K562 (cell line): ENCODE data around the gene NRGN. TPM values are rescaled to one million over a fixed set of nuclear protein-coding genes. Genes with fewer than 3 reads are reported as not detected.
A peak's percentile ranks its signal among the peaks of the same experiment; 100 is the strongest.

Source experiments
- CHD2 ChIP-seq: IDR thresholded peaks from 2 replicates; pipeline ENCODE4 v1.6.1; 2011; ENCODE audit warnings: low read depth, low read length
- ESRRB ChIP-seq: fragments of 250-450 bp; sonication (Bioruptor Pico); IDR thresholded peaks from 2 replicates; pipeline ENCODE4 v1.5.0; 2020; ENCODE audit warnings: mild to moderate bottlenecking, moderate library complexity, borderline replicate concordance
- ETV1 ChIP-seq: fragments of 450-650 bp; conservative IDR thresholded peaks from 2 replicates; pipeline ENCODE4 v1.6.1; 2016; ENCODE audit warnings: missing genetic modification characterization, control low read depth, low read depth, missing compliant biosample characterization
- GABPB2 ChIP-seq: fragments of 250-450 bp; sonication (Bioruptor Pico); conservative IDR thresholded peaks from 2 replicates; pipeline ENCODE4 v1.5.1; 2021; ENCODE audit warnings: mild to moderate bottlenecking
- HNRNPLL ChIP-seq: fragments of 200-400 bp; formaldehyde crosslinking; IDR thresholded peaks from 2 replicates; pipeline ENCODE4 v1.6.1; 2017; ENCODE audit warnings: low read length, low read depth, mild to moderate bottlenecking; ENCODE audit not compliant: poor library complexity, severe bottlenecking
- KLF6 ChIP-seq: fragments of 250-450 bp; sonication (Bioruptor Pico); IDR thresholded peaks from 2 replicates; pipeline ENCODE4 v1.4.0; 2020; ENCODE audit warnings: mild to moderate bottlenecking, moderate library complexity, borderline replicate concordance
- NELFE ChIP-seq: IDR thresholded peaks from 2 replicates; pipeline ENCODE4 v1.6.1; 2011; ENCODE audit warnings: mild to moderate bottlenecking; ENCODE audit not compliant: insufficient read depth, insufficient read length
- PCBP1 ChIP-seq: fragments of 200-400 bp; formaldehyde crosslinking; IDR thresholded peaks from 2 replicates; pipeline ENCODE4 v1.6.1; 2018; ENCODE audit warnings: mild to moderate bottlenecking, low read depth, low read length; ENCODE audit not compliant: poor library complexity, severe bottlenecking
- PHF8 ChIP-seq: fragments of 200-600 bp; sonication (generic); IDR thresholded peaks from 2 replicates; pipeline ENCODE4 v1.6.1; 2012; ENCODE audit warnings: mixed run types, mild to moderate bottlenecking, inconsistent platforms, low read length, moderate library complexity, borderline replicate concordance
- SOX6 ChIP-seq: fragments of 450-650 bp; IDR thresholded peaks from 2 replicates; pipeline ENCODE4 v1.6.1; 2014; ENCODE audit warnings: mild to moderate bottlenecking
- SP1 ChIP-seq: sonication (generic); formaldehyde crosslinking; IDR thresholded peaks from 2 replicates; pipeline ENCODE4 v1.8.1; 2022; ENCODE audit warnings: mild to moderate bottlenecking, missing genetic modification reagents
- TAF9B ChIP-seq: fragments of 450-650 bp; IDR thresholded peaks from 2 replicates; pipeline ENCODE4 v1.6.1; 2018; ENCODE audit warnings: mild to moderate bottlenecking; ENCODE audit not compliant: partially characterized antibody
- ZNF57 ChIP-seq: fragments of 450-650 bp; formaldehyde crosslinking; IDR thresholded peaks from 2 replicates; pipeline ENCODE4 v1.4.0; 2020; ENCODE audit warnings: mild to moderate bottlenecking, moderate library complexity
- polyA plus RNA-seq, 8 experiments: library from polyadenylated mRNA; depleted of rRNA in 4 of 8; stranded (reverse) in 5 of 8; unstranded in 3 of 8; fragments of >200 nt; fragmentation: Nextera tagmentation in 2 of 8; fragmentation: Illumina TruSeq in 1 of 8; extraction: Ambion mirVana in 2 of 8; extraction: Trizol in 1 of 8; gene quantifications; 2 replicates each; pipeline versions ENCODE4 v1.2.1 to v1.2.3, GENCODE V29; 2011 to 2014; ENCODE audit warnings: inconsistent platforms in 1 of 8, missing spikeins in 1 of 8
- total RNA-seq, 7 experiments: library from RNA; depleted of rRNA in 6 of 7; stranded (reverse); fragments of >200 nt in 6 of 7; fragmentation: Illumina TruSeq in 2 of 7; extraction: Trizol in 2 of 7; gene quantifications; 2 replicates each; pipeline versions ENCODE4 v1.2.1 to v1.2.3, GENCODE V29; 2011 to 2021; ENCODE audit warnings: low replicate concordance in 1 of 7
- TF ChIP-seq, protein P1 (sequence below), 2 experiments: fragments of 450-650 bp; IDR thresholded peaks; 2 replicates each; pipeline ENCODE4 v1.6.1; 2016
- TF ChIP-seq, protein P2 (sequence below), 2 experiments: IDR thresholded peaks; 2 replicates each; pipeline ENCODE4 v1.6.1; 2011; ENCODE audit warnings: borderline replicate concordance in 1 of 2, control low read depth in 1 of 2, low read depth in 1 of 2, low read length in 1 of 2, mild to moderate bottlenecking in 1 of 2, mixed read lengths in 1 of 2, moderate library complexity in 1 of 2; ENCODE audit not compliant: insufficient read depth in 1 of 2, insufficient read length in 1 of 2, poor library complexity in 1 of 2, severe bottlenecking in 1 of 2; ENCODE audit errors: extremely low read depth in 1 of 2
- TF ChIP-seq, protein P3 (sequence below), 2 experiments: fragments of 150-350 bp in 1 of 2; IDR thresholded peaks; 2 replicates each; pipeline ENCODE4 v1.6.1; 2012 to 2016; ENCODE audit warnings: low read depth in 2 of 2, low read length in 2 of 2, mild to moderate bottlenecking in 1 of 2, moderate library complexity in 1 of 2
- TF ChIP-seq, protein P4 (sequence below): fragments of 450-650 bp; conservative IDR thresholded peaks from 2 replicates; pipeline ENCODE4 v1.6.1; 2016; ENCODE audit warnings: missing genetic modification characterization, low read depth, mild to moderate bottlenecking, missing compliant biosample characterization, moderate library complexity
- TF ChIP-seq, protein P5 (sequence below): fragments of 250-450 bp; sonication (Bioruptor Pico); IDR thresholded peaks from 2 replicates; pipeline ENCODE4 v1.5.0; 2020; ENCODE audit warnings: mild to moderate bottlenecking, borderline replicate concordance

Gene NRGN
- total and polyA plus RNA-seq, 9 of the 15 experiments (the other 6 are each of a cell fraction or from before 2014, with no cell fraction given) = 0.29 to 7.8 (median 3.5) TPM; not detected in 2

DNA sequence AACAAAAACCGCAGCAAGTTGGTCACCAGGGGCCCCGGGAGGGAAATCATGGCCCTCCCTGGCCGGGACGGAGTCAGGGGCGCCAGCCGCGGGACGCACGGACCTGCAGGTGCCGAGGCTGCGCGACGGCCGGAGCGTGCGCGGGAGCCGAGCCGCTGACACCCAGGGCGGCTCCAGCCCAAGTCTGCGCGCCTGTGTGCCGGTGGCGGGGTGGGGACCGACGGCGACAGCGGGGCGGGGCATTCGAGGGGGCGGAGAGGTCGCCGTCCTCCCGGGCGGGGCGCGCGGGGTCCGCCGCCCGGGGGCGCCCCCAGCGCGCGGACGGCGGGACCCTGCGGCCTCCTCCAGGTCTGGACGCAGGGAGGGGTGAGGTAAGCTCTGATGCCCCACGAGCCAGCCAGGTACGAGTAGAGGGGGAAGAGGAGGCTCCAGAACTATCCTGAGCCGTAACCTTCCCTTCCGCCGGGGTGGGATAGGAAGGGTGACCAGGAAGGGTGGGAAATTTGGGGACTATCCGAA is 22.4 kb downstream of the NRGN start, which contains the start of gene ESAM (continued):
- TF ChIP-seq SOX6 (no peak), HNRNPLL (peak; percentile 37), TAF9B (no peak), ESRRB (CRISPR knock-in tag) (no peak), GABPB2 (CRISPR knock-in tag) (no peak), NELFE (no peak), SP1 (CRISPR knock-in tag) (no peak), CHD2 (no peak), ETV1 (tag) (no peak), KLF6 (CRISPR knock-in tag) (no peak), ZNF57 (CRISPR knock-in tag) (no peak), PCBP1 (peak; percentile 22), PHF8 (peak; percentile 18; the same call in 1 of the 2 replicates)
- TF ChIP-seq, protein P1, sequence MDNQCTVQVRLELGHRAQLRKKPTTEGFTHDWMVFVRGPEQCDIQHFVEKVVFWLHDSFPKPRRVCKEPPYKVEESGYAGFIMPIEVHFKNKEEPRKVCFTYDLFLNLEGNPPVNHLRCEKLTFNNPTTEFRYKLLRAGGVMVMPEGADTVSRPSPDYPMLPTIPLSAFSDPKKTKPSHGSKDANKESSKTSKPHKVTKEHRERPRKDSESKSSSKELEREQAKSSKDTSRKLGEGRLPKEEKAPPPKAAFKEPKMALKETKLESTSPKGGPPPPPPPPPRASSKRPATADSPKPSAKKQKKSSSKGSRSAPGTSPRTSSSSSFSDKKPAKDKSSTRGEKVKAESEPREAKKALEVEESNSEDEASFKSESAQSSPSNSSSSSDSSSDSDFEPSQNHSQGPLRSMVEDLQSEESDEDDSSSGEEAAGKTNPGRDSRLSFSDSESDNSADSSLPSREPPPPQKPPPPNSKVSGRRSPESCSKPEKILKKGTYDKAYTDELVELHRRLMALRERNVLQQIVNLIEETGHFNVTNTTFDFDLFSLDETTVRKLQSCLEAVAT (IDR thresholded peaks at IDR 0.05) = no peak
- TF ChIP-seq, protein P2, sequence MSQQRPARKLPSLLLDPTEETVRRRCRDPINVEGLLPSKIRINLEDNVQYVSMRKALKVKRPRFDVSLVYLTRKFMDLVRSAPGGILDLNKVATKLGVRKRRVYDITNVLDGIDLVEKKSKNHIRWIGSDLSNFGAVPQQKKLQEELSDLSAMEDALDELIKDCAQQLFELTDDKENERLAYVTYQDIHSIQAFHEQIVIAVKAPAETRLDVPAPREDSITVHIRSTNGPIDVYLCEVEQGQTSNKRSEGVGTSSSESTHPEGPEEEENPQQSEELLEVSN (IDR thresholded peaks at IDR 0.05; ENCODE audit: borderline replicate concordance in 1 of 2, extremely low read depth in 1 of 2, insufficient read depth in 1 of 2, insufficient read length in 1 of 2, low read depth in 1 of 2, low read length in 1 of 2, poor library complexity in 1 of 2, severe bottlenecking in 1 of 2) = peak; percentile 55 to 88
- TF ChIP-seq, protein P3, sequence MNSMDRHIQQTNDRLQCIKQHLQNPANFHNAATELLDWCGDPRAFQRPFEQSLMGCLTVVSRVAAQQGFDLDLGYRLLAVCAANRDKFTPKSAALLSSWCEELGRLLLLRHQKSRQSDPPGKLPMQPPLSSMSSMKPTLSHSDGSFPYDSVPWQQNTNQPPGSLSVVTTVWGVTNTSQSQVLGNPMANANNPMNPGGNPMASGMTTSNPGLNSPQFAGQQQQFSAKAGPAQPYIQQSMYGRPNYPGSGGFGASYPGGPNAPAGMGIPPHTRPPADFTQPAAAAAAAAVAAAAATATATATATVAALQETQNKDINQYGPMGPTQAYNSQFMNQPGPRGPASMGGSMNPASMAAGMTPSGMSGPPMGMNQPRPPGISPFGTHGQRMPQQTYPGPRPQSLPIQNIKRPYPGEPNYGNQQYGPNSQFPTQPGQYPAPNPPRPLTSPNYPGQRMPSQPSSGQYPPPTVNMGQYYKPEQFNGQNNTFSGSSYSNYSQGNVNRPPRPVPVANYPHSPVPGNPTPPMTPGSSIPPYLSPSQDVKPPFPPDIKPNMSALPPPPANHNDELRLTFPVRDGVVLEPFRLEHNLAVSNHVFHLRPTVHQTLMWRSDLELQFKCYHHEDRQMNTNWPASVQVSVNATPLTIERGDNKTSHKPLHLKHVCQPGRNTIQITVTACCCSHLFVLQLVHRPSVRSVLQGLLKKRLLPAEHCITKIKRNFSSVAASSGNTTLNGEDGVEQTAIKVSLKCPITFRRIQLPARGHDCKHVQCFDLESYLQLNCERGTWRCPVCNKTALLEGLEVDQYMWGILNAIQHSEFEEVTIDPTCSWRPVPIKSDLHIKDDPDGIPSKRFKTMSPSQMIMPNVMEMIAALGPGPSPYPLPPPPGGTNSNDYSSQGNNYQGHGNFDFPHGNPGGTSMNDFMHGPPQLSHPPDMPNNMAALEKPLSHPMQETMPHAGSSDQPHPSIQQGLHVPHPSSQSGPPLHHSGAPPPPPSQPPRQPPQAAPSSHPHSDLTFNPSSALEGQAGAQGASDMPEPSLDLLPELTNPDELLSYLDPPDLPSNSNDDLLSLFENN (IDR thresholded peaks at IDR 0.05; ENCODE audit: low read depth in 2 of 2, low read length in 2 of 2) = no peak
- TF ChIP-seq, protein P4, sequence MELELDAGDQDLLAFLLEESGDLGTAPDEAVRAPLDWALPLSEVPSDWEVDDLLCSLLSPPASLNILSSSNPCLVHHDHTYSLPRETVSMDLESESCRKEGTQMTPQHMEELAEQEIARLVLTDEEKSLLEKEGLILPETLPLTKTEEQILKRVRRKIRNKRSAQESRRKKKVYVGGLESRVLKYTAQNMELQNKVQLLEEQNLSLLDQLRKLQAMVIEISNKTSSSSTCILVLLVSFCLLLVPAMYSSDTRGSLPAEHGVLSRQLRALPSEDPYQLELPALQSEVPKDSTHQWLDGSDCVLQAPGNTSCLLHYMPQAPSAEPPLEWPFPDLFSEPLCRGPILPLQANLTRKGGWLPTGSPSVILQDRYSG = no peak
- TF ChIP-seq, protein P5, sequence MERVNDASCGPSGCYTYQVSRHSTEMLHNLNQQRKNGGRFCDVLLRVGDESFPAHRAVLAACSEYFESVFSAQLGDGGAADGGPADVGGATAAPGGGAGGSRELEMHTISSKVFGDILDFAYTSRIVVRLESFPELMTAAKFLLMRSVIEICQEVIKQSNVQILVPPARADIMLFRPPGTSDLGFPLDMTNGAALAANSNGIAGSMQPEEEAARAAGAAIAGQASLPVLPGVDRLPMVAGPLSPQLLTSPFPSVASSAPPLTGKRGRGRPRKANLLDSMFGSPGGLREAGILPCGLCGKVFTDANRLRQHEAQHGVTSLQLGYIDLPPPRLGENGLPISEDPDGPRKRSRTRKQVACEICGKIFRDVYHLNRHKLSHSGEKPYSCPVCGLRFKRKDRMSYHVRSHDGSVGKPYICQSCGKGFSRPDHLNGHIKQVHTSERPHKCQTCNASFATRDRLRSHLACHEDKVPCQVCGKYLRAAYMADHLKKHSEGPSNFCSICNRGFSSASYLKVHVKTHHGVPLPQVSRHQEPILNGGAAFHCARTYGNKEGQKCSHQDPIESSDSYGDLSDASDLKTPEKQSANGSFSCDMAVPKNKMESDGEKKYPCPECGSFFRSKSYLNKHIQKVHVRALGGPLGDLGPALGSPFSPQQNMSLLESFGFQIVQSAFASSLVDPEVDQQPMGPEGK (CRISPR knock-in tag) = no peak
